ENCODE data around the gene MMRN1. TPM values are rescaled to one million over a fixed set of nuclear protein-coding genes. Genes with fewer than 3 reads are reported as not detected.

MMRN1 gene
- total RNA-seq, 1 experiment from 2014 or later: not detected

DNA sequence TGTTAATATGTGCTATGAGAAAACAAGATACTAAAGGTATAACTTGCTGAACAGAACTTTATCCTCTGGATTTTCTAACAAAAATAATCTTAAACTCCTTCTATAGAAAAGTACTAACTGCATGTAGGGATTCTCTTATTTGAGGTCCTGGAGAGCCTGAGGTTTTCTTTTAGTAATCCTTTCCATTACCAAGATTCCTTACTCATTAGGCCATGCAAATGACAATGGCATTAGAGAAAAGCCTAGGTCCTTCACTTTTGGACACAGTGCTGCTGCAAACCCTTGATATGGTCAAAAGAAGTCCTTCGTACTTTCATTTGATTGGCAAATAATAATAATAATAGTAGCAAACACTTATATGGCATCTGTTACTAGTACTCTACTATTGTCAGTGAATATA lies 3.2 kb downstream of the MMRN1 start:
- Histone ChIP-seq H3K4me2 (no peak overlapping the region), H3K27me3 (ENCODE audit: insufficient read depth, low read depth) (no peaks in the 10 kb centered on the region), H3K36me3 (ENCODE audit: low read depth) (no peaks in the 10 kb centered on the region), H4K20me1 (ENCODE audit: insufficient read depth) (no peaks in the 10 kb centered on the region), H3K4me1 (replicated peaks; ENCODE audit: insufficient read depth) (no peaks in the 10 kb centered on the region), H3K27ac (no peak overlapping the region), H2AFZ (no peak overlapping the region), H3K79me2 (ENCODE audit: low read depth) (no peaks in the 10 kb centered on the region), H3K4me3 (no peak overlapping the region), H3F3A (ENCODE audit: insufficient read depth, low read depth) (no peaks in the 10 kb centered on the region), H3K9me3 (ENCODE audit: insufficient read depth, low read depth) (no peaks in the 10 kb centered on the region), H3K9me2 (ENCODE audit: insufficient read depth) (no peaks in the 10 kb centered on the region)
- intact Hi-C loops (cut with micrococcal nuclease; ENCODE audit: unreplicated experiment): no loop called here
- ChIA-PET CTCF (no interaction called here), POLR2A (ENCODE audit: unreplicated experiment) (no interaction called here)
- DNase-seq: no peak
- TF ChIP-seq CTCF (conservative IDR thresholded peaks at IDR 0.05) (no peak), EZH2 (IDR thresholded peaks at IDR 0.05; ENCODE audit: low read depth) (no peak)
- BruUV-seq (replicated peaks): no TSS peak

DNA sequence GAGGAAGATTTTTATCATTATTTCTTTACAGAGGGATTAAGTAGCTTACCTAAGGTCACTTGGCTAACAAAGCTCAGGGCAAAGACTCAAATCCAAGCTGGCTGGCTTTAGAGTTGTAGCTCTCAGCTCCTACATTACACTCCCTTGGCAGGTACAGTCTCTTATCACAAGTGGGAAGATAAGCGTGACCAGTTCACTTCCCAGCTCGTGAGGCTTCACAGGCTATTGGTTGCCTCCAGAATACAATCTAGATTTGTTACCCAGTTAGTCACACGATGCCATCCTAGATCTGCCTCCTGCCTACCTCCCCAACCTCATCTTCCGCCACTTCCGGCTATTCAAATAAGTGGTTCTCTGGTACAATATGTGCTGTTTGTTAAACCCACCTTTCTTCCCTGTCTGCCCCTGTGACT lies 3.7 kb downstream of the MMRN1 start:
- no peaks in the 10 kb centered on the region for H3K9me3 ChIP-seq (ENCODE audit: insufficient read depth, low read depth)
- H3K4me3 ChIP-seq: no peak overlapping the region
- DNase-seq: no peak
- H3F3A ChIP-seq (ENCODE audit: insufficient read depth, low read depth): no peaks in the 10 kb centered on the region
- ChIA-PET POLR2A (ENCODE audit: unreplicated experiment) (no interaction called here), CTCF (no interaction called here)
- no peaks in the 10 kb centered on the region for H3K9me2 ChIP-seq (ENCODE audit: insufficient read depth)
- no peaks in the 10 kb centered on the region for H3K27me3 ChIP-seq (ENCODE audit: insufficient read depth, low read depth)
- no peaks in the 10 kb centered on the region for H3K36me3 ChIP-seq (ENCODE audit: low read depth)
- H3K4me2 ChIP-seq: no peak overlapping the region
- no peak for TF ChIP-seq EZH2 (IDR thresholded peaks at IDR 0.05; ENCODE audit: low read depth)
- no peak for TF ChIP-seq CTCF (conservative IDR thresholded peaks at IDR 0.05)
- no peak overlapping the region for H2AFZ ChIP-seq
- no peaks in the 10 kb centered on the region for H3K4me1 ChIP-seq (replicated peaks; ENCODE audit: insufficient read depth)
- intact Hi-C loops (cut with micrococcal nuclease; ENCODE audit: unreplicated experiment): no loop called here
- BruUV-seq (replicated peaks): no TSS peak
- no peaks in the 10 kb centered on the region for H3K79me2 ChIP-seq (ENCODE audit: low read depth)
- no peaks in the 10 kb centered on the region for H4K20me1 ChIP-seq (ENCODE audit: insufficient read depth)
- H3K27ac ChIP-seq: no peak overlapping the region

DNA sequence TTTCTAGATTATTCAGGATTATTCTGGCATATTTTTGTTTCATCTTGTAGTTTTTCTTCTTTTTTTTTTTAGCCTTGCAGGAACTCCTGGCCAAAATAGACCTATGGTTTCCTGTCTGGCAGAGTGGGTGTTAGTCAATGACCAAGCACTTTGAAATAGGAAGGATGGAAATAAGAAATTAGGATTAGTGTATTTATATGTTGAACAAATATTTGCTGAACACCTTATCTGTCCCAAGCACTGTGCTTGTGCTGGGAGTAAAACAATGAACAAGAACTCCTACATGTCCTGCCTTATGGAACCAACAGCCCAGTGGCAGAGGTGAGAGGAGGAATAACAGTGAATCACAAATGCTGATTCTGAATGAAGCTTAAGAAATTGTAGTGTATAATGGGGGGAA lies 4.5 kb downstream of the MMRN1 start:
- Histone ChIP-seq H3K4me1 (replicated peaks; ENCODE audit: insufficient read depth) (no peaks in the 10 kb centered on the region), H3F3A (ENCODE audit: insufficient read depth, low read depth) (no peaks in the 10 kb centered on the region), H4K20me1 (ENCODE audit: insufficient read depth) (no peaks in the 10 kb centered on the region), H3K4me3 (no peak overlapping the region), H3K27ac (no peak overlapping the region), H3K27me3 (ENCODE audit: insufficient read depth, low read depth) (no peaks in the 10 kb centered on the region), H3K36me3 (ENCODE audit: low read depth) (no peaks in the 10 kb centered on the region), H3K9me2 (ENCODE audit: insufficient read depth) (no peaks in the 10 kb centered on the region), H2AFZ (no peak overlapping the region), H3K4me2 (no peak overlapping the region), H3K9me3 (ENCODE audit: insufficient read depth, low read depth) (no peaks in the 10 kb centered on the region), H3K79me2 (ENCODE audit: low read depth) (no peaks in the 10 kb centered on the region)
- DNase-seq: no peak
- intact Hi-C loops (cut with micrococcal nuclease; ENCODE audit: unreplicated experiment): no loop called here
- no TSS peak for BruUV-seq (replicated peaks)
- TF ChIP-seq EZH2 (IDR thresholded peaks at IDR 0.05; ENCODE audit: low read depth) (no peak), CTCF (conservative IDR thresholded peaks at IDR 0.05) (no peak)
- ChIA-PET POLR2A (ENCODE audit: unreplicated experiment) (no interaction called here), CTCF (no interaction called here)

Data from PC-9 (cell line).